ENCODE results near the gene CCDC30.

CCDC30 gene

DNA sequence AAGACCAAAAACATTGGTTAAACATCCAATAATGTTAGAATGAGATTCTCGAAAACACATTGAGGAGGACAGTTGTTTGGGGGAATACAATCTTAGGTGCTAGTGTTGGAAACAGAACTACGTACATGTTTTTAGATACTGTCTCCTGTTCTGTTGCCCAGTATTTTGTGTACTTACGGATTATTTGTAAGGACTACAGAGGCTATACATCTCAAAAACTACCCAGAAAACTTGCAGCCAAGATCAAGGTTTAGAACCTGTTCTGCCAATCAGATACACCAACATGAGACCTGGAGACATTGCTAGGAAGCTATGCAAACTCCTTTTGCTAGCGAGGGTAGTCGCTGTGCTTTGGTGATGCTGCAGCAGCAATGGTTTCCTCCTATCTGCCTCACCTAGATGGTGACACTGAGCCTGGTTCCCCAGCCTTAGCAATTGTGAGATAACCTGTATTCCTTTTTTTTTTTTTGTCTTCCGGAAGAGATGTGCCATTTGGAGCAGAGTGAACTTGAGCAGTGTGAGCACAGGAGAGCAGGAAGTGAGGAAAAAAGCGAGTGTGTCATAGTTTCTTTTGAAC lies 240.9 kb downstream of the CCDC30 start:
- no peak for DNase-seq
